Hepatocyte (in vitro differentiated cells): ENCODE results near the gene NUBP2.

ENCODE experiments used
- EZH2 ChIP-seq: fragments of 200-600 bp; sonication (generic); IDR thresholded peaks from 2 replicates; pipeline ENCODE4 v1.6.1; 2016; ENCODE audit warnings: antibody characterized with exemption, mild to moderate bottlenecking, borderline replicate concordance
- EZH2phosphoT487 ChIP-seq: fragments of 200-600 bp; sonication (generic); IDR thresholded peaks from one replicate; pipeline ENCODE4 v1.6.1; 2018; ENCODE audit warnings: antibody characterized with exemption, mild to moderate bottlenecking, low read depth, moderate library complexity; ENCODE audit not compliant: unreplicated experiment, severe bottlenecking
- TF ChIP-seq, protein P1 (sequence below): fragments of 200-600 bp; sonication (generic); IDR thresholded peaks from 2 replicates; pipeline ENCODE4 v1.5.1; 2016; ENCODE audit warnings: antibody characterized with exemption, mild to moderate bottlenecking; ENCODE audit not compliant: poor library complexity

GRCh38 chr16:1751946-1752345, 30.8 kb upstream of the NUBP2 start:
- TF ChIP-seq, protein P1, sequence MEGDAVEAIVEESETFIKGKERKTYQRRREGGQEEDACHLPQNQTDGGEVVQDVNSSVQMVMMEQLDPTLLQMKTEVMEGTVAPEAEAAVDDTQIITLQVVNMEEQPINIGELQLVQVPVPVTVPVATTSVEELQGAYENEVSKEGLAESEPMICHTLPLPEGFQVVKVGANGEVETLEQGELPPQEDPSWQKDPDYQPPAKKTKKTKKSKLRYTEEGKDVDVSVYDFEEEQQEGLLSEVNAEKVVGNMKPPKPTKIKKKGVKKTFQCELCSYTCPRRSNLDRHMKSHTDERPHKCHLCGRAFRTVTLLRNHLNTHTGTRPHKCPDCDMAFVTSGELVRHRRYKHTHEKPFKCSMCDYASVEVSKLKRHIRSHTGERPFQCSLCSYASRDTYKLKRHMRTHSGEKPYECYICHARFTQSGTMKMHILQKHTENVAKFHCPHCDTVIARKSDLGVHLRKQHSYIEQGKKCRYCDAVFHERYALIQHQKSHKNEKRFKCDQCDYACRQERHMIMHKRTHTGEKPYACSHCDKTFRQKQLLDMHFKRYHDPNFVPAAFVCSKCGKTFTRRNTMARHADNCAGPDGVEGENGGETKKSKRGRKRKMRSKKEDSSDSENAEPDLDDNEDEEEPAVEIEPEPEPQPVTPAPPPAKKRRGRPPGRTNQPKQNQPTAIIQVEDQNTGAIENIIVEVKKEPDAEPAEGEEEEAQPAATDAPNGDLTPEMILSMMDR, result no peak
- no peak for TF ChIP-seq EZH2
- TF ChIP-seq EZH2phosphoT487, result no peak
